HepG2 (cell line): Measurements from ENCODE around the gene RBCK1. TPM values are rescaled to one million over a fixed set of nuclear protein-coding genes. Genes with fewer than 3 reads are reported as not detected.

Experiments used
- AGO1 ChIP-seq: fragments of 200-400 bp; formaldehyde crosslinking; IDR thresholded peaks from 2 replicates; pipeline ENCODE4 v1.6.1; 2017; ENCODE audit warnings: mild to moderate bottlenecking, low read depth, low read length, moderate library complexity; ENCODE audit not compliant: poor library complexity, severe bottlenecking
- ARHGAP35 ChIP-seq: sonication (generic); formaldehyde crosslinking; IDR thresholded peaks from 2 replicates; pipeline ENCODE4 v1.9.0; 2022; ENCODE audit warnings: mild to moderate bottlenecking, inconsistent platforms, moderate library complexity, missing genetic modification reagents, borderline replicate concordance
- ATF1 ChIP-seq: IDR thresholded peaks from 2 replicates; pipeline ENCODE4 v1.6.1; 2016; ENCODE audit warnings: mild to moderate bottlenecking, control low read depth
- FOXA3 ChIP-seq: IDR thresholded peaks from 2 replicates; pipeline ENCODE4 v1.6.1; 2016; ENCODE audit warnings: missing genetic modification reagents, missing compliant biosample characterization
- HMGA1 ChIP-seq: sonication (generic); formaldehyde crosslinking; conservative IDR thresholded peaks from 2 replicates; pipeline ENCODE4 v1.4.0; 2020; ENCODE audit warnings: missing genetic modification reagents
- KDM2A ChIP-seq: sonication (generic); formaldehyde crosslinking; IDR thresholded peaks from 2 replicates; pipeline ENCODE4 v1.4.0; 2020; ENCODE audit warnings: low read depth, missing genetic modification reagents, borderline replicate concordance
- MYC ChIP-seq: sonication (generic); formaldehyde crosslinking; IDR thresholded peaks from 2 replicates; pipeline ENCODE4 v1.9.0; 2021; ENCODE audit warnings: missing genetic modification reagents, borderline replicate concordance
- NFIC ChIP-seq: IDR thresholded peaks from 2 replicates; pipeline ENCODE4 v1.6.1; 2012; ENCODE audit warnings: mild to moderate bottlenecking, low read length, inconsistent platforms
- PCBP2 ChIP-seq: fragments of 200-400 bp; formaldehyde crosslinking; optimal IDR thresholded peaks from 2 replicates; pipeline ENCODE3; 2018; ENCODE audit warnings: low read length, low read depth; ENCODE audit not compliant: poor library complexity, severe bottlenecking
- SIX1 ChIP-seq: sonication (generic); formaldehyde crosslinking; IDR thresholded peaks from 2 replicates; pipeline ENCODE4 v1.4.0; 2020; ENCODE audit warnings: missing genetic modification reagents, borderline replicate concordance
- SNAPC2 ChIP-seq: sonication (generic); formaldehyde crosslinking; IDR thresholded peaks from 2 replicates; pipeline ENCODE4 v1.8.1; 2022; ENCODE audit warnings: mild to moderate bottlenecking, missing genetic modification reagents
- TCF7L2 ChIP-seq: IDR thresholded peaks from 2 replicates; pipeline ENCODE4 v1.6.1; 2011; ENCODE audit warnings: mild to moderate bottlenecking, low read depth, low read length, moderate library complexity
- ZFP36 ChIP-seq: fragments of 150-350 bp; IDR thresholded peaks from 2 replicates; pipeline ENCODE4 v1.6.1; 2018; ENCODE audit warnings: borderline replicate concordance, low read length, low read depth; ENCODE audit not compliant: partially characterized antibody
- ZNF12 ChIP-seq: sonication (generic); formaldehyde crosslinking; IDR thresholded peaks from 2 replicates; pipeline ENCODE4 v1.5.0; 2020; ENCODE audit warnings: missing genetic modification reagents
- ZNF17 ChIP-seq: sonication (generic); formaldehyde crosslinking; IDR thresholded peaks from 2 replicates; pipeline ENCODE4 v1.5.0; 2020; ENCODE audit warnings: mild to moderate bottlenecking, missing genetic modification reagents
- ZNF234 ChIP-seq: sonication (generic); formaldehyde crosslinking; conservative IDR thresholded peaks from 2 replicates; pipeline ENCODE4 v1.5.1; 2020; ENCODE audit warnings: mild to moderate bottlenecking, missing genetic modification reagents
- ZNF296 ChIP-seq: sonication (generic); formaldehyde crosslinking; conservative IDR thresholded peaks from 2 replicates; pipeline ENCODE4 v1.5.0; 2020; ENCODE audit warnings: mild to moderate bottlenecking, missing genetic modification reagents
- ZNF3 ChIP-seq: IDR thresholded peaks from 2 replicates; pipeline ENCODE4 v1.7.0; 2017; ENCODE audit warnings: inconsistent platforms
- ZNF326 ChIP-seq: sonication (generic); formaldehyde crosslinking; IDR thresholded peaks from 2 replicates; pipeline ENCODE4 v1.4.0; 2020; ENCODE audit warnings: missing genetic modification reagents, borderline replicate concordance
- ZNF543 ChIP-seq: sonication (generic); formaldehyde crosslinking; IDR thresholded peaks from 2 replicates; pipeline ENCODE4 v1.4.0; 2020; ENCODE audit warnings: mild to moderate bottlenecking, missing genetic modification reagents
- ZNF552 ChIP-seq: sonication (generic); formaldehyde crosslinking; IDR thresholded peaks from 2 replicates; pipeline ENCODE4 v1.9.0; 2022; ENCODE audit warnings: missing genetic modification reagents, mild to moderate bottlenecking, borderline replicate concordance
- polyA plus RNA-seq, 8 experiments: library from polyadenylated mRNA; depleted of rRNA in 3 of 8; stranded (reverse) in 7 of 8; unstranded in 1 of 8; fragments of >200 nt; fragmentation: Illumina TruSeq in 4 of 8; extraction: Trizol in 4 of 8; gene quantifications; 2 replicates each; pipeline versions ENCODE4 v1.2.1 to v1.2.3, GENCODE V29; 2011 to 2016; ENCODE audit warnings: low read depth in 4 of 8, missing spikeins in 1 of 8, mixed read lengths in 1 of 8; ENCODE audit not compliant: insufficient read depth in 1 of 8
- total RNA-seq, 5 experiments: library from RNA; depleted of rRNA; stranded (reverse); fragments of >200 nt; fragmentation: Illumina TruSeq; extraction: Trizol; gene quantifications; 2 replicates each; pipeline ENCODE4 v1.2.3, GENCODE V29; 2016; ENCODE audit warnings: low read depth in 1 of 5
- TF ChIP-seq, protein P1 (sequence below): sonication (generic); formaldehyde crosslinking; IDR thresholded peaks from 2 replicates; pipeline ENCODE4 v1.5.1; 2020; ENCODE audit warnings: missing genetic modification reagents, mild to moderate bottlenecking, borderline replicate concordance
- TF ChIP-seq, protein P2 (sequence below): sonication (generic); formaldehyde crosslinking; IDR thresholded peaks from 2 replicates; pipeline ENCODE4 v1.8.1; 2023; ENCODE audit warnings: mild to moderate bottlenecking, missing genetic modification reagents, borderline replicate concordance
- TF ChIP-seq, protein P3 (sequence below): sonication (generic); formaldehyde crosslinking; IDR thresholded peaks from 2 replicates; pipeline ENCODE4 v1.8.1; 2023; ENCODE audit warnings: mild to moderate bottlenecking, missing genetic modification reagents
- TF ChIP-seq, protein P4 (sequence below): sonication (generic); formaldehyde crosslinking; IDR thresholded peaks from 2 replicates; pipeline ENCODE4 v1.5.0; 2020; ENCODE audit warnings: missing genetic modification reagents, mild to moderate bottlenecking, borderline replicate concordance

Gene RBCK1
- total and polyA plus RNA-seq, 2 of the 13 experiments (the other 11 are each of a cell fraction or from before 2014, with no cell fraction given), result 149 to 215 TPM

DNA sequence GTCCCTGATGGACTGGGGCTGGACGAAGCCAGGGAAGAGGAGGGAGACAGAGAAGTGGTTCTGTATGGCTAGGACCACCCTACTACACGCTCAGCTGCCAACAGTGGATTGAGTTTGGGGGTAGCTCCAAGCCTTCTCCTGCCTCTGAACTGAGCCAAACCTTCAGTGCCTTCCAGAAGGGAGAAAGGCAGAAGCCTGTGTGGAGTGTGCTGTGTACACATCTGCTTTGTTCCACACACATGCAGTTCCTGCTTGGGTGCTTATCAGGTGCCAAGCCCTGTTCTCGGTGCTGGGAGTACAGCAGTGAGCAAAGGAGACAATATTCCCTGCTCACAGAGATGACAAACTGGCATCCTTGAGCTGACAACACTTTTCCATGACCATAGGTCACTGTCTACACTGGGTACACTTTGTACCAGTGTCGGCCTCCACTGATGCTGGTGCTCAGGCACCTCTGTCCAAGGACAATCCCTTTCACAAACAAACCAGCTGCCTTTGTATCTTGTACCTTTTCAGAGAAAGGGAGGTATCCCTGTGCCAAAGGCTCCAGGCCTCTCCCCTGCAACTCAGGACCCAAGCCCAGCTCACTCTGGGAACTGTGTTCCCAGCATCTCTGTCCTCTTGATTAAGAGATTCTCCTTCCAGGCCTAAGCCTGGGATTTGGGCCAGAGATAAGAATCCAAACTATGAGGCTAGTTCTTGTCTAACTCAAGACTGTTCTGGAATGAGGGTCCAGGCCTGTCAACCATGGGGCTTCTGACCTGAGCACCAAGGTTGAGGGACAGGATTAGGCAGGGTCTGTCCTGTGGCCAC lies 11.3 kb upstream of the RBCK1 start (continued):
- no peak for TF ChIP-seq ZNF296 (CRISPR knock-in tag)
- TF ChIP-seq ARHGAP35 (CRISPR knock-in tag), result no peak; the same call in none of the 2 replicates
- peak; percentile 58; the same call in 1 of the 2 replicates for TF ChIP-seq ZNF543 (CRISPR knock-in tag)
- TF ChIP-seq SNAPC2 (CRISPR knock-in tag), result peak; percentile 94; the same call in 1 of the 2 replicates
- peak; percentile 76 for TF ChIP-seq KDM2A
- TF ChIP-seq PCBP2, result no peak
- peak; percentile 67 for TF ChIP-seq NFIC
- TF ChIP-seq, protein P1, sequence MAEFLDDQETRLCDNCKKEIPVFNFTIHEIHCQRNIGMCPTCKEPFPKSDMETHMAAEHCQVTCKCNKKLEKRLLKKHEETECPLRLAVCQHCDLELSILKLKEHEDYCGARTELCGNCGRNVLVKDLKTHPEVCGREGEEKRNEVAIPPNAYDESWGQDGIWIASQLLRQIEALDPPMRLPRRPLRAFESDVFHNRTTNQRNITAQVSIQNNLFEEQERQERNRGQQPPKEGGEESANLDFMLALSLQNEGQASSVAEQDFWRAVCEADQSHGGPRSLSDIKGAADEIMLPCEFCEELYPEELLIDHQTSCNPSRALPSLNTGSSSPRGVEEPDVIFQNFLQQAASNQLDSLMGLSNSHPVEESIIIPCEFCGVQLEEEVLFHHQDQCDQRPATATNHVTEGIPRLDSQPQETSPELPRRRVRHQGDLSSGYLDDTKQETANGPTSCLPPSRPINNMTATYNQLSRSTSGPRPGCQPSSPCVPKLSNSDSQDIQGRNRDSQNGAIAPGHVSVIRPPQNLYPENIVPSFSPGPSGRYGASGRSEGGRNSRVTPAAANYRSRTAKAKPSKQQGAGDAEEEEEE (CRISPR knock-in tag), result peak; percentile 38; the same call in 1 of the 2 replicates
- TF ChIP-seq FOXA3 (CRISPR knock-in tag), result peak; percentile 97
- TF ChIP-seq, protein P2, sequence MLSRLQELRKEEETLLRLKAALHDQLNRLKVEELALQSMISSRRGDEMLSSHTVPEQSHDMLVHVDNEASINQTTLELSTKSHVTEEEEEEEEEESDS (CRISPR knock-in tag), result peak; percentile 96; the same call in 1 of the 2 replicates
- no peak for TF ChIP-seq HMGA1 (CRISPR knock-in tag)
- TF ChIP-seq ZNF326 (CRISPR knock-in tag), result peak; percentile 17; the same call in 1 of the 2 replicates
- TF ChIP-seq TCF7L2, result peak; percentile 73; the same call in 1 of the 2 replicates
- peak; percentile 52; the same call in 1 of the 2 replicates for TF ChIP-seq ZNF12 (CRISPR knock-in tag)
- TF ChIP-seq MYC (CRISPR knock-in tag), result peak; percentile 58; the same call in 1 of the 2 replicates
- TF ChIP-seq ZNF234 (CRISPR knock-in tag), result no peak
- TF ChIP-seq ATF1 (CRISPR knock-in tag), result peak; percentile 64
- TF ChIP-seq, protein P3, sequence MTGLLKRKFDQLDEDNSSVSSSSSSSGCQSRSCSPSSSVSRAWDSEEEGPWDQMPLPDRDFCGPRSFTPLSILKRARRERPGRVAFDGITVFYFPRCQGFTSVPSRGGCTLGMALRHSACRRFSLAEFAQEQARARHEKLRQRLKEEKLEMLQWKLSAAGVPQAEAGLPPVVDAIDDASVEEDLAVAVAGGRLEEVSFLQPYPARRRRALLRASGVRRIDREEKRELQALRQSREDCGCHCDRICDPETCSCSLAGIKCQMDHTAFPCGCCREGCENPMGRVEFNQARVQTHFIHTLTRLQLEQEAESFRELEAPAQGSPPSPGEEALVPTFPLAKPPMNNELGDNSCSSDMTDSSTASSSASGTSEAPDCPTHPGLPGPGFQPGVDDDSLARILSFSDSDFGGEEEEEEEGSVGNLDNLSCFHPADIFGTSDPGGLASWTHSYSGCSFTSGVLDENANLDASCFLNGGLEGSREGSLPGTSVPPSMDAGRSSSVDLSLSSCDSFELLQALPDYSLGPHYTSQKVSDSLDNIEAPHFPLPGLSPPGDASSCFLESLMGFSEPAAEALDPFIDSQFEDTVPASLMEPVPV (CRISPR knock-in tag), result peak; percentile 77; the same call in 1 of the 2 replicates
- peak; percentile 90 for TF ChIP-seq AGO1
- peak; percentile 80; the same call in 1 of the 2 replicates for TF ChIP-seq SIX1
- TF ChIP-seq ZNF17 (CRISPR knock-in tag), result peak; percentile 89; the same call in 1 of the 2 replicates
- TF ChIP-seq, protein P4, sequence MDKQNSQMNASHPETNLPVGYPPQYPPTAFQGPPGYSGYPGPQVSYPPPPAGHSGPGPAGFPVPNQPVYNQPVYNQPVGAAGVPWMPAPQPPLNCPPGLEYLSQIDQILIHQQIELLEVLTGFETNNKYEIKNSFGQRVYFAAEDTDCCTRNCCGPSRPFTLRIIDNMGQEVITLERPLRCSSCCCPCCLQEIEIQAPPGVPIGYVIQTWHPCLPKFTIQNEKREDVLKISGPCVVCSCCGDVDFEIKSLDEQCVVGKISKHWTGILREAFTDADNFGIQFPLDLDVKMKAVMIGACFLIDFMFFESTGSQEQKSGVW (CRISPR knock-in tag), result no peak
- no peak; the same call in 1 of the 2 replicates for TF ChIP-seq ZNF552 (CRISPR knock-in tag)
- TF ChIP-seq ZFP36, result no peak
- peak; percentile 41; the same call in 1 of the 2 replicates for TF ChIP-seq ZNF3 (CRISPR knock-in tag)
